Kidney (tissue), 14 donors: ENCODE results near the gene DUS2. TPM values are rescaled to one million over a fixed set of nuclear protein-coding genes. Genes with fewer than 3 reads are reported as not detected.

Experiments used
- DNase-seq, 5 donors: peaks; one replicate each; pipeline ENCODE4 v3.0.0-alpha.2; 2013 to 2020
- FAIRE-seq: peaks from 2 replicates; lab custom pipeline; 2012; peaks lifted over from hg19 to GRCh38; lab: Jason Lieb, UNC
- H3K27ac ChIP-seq, 2 donors: one replicate each; pipeline ENCODE4 v1.7.0; 2013; ENCODE audit warnings: low read depth in 2 of 2, low read length in 2 of 2, inconsistent platforms in 1 of 2
- H3K27me3 ChIP-seq: one replicate; pipeline ENCODE4 v1.7.1; 2013; ENCODE audit warnings: low read length, inconsistent platforms; ENCODE audit not compliant: control insufficient read depth, insufficient read depth
- H3K36me3 ChIP-seq, 3 donors: one replicate each; pipeline versions ENCODE4 v1.7.0 to v1.7.1; 2013; ENCODE audit warnings: low read length in 3 of 3, control low read depth in 1 of 3, inconsistent platforms in 1 of 3; ENCODE audit not compliant: insufficient read depth in 3 of 3, control insufficient read depth in 2 of 3
- H3K4me1 ChIP-seq, 3 donors: one replicate each; pipeline versions ENCODE4 v1.7.0 to v1.7.1; 2013; ENCODE audit warnings: low read length in 3 of 3, inconsistent platforms in 1 of 3, low read depth in 1 of 3; ENCODE audit not compliant: control insufficient read depth in 2 of 3, insufficient read depth in 2 of 3
- H3K4me3 ChIP-seq, 3 donors: one replicate each; pipeline versions ENCODE4 v1.7.0 to v1.8.1; 2013; ENCODE audit warnings: low read length in 3 of 3, control low read depth in 1 of 3, inconsistent platforms in 1 of 3
- H3K9ac ChIP-seq, 3 donors: one replicate each; pipeline versions ENCODE4 v1.7.0 to v1.7.1; 2013; ENCODE audit warnings: low read length in 3 of 3, control low read depth in 1 of 3, inconsistent platforms in 1 of 3
- H3K9me3 ChIP-seq, 3 donors: one replicate each; pipeline versions ENCODE4 v1.7.0 to v1.7.1; 2013; ENCODE audit warnings: low read length in 3 of 3, control low read depth in 1 of 3, inconsistent platforms in 1 of 3; ENCODE audit not compliant: control insufficient read depth in 2 of 3, insufficient read depth in 1 of 3
- intact Hi-C: fragments of 100-400 bp; cut with DNase I; formaldehyde crosslinking; loops from one replicate; pipeline ENCODE4 v1.11.1; 2022
- polyA plus RNA-seq: library from polyadenylated mRNA; stranded (reverse); fragments of 350-450 nt; fragmentation: Illumina TruSeq; extraction: RNeasy Lipid Tissue Mini Kit (QIAGEN cat#74804); gene quantifications from one replicate; pipeline ENCODE4 v1.2.3, GENCODE V29; 2014; ENCODE audit warnings: low read depth, low replicate concordance; ENCODE audit not compliant: insufficient read depth
- total RNA-seq: library from RNA; stranded (reverse); fragmentation: NEBNext Ultra II Directional; extraction: Animal tissue kit (Norgen Biotek cat#: 25700); gene quantifications from one replicate; pipeline ENCODE4 v1.2.1, GENCODE V29; 2021
- TF ChIP-seq, protein P1 (sequence below): IDR thresholded peaks from 3 replicates; pipeline ENCODE4 v1.5.1; 2012; ENCODE audit warnings: mild to moderate bottlenecking, moderate library complexity, borderline replicate concordance; ENCODE audit not compliant: insufficient read depth; ENCODE audit errors: extremely low read depth
- donor health status: control.
- donor health status: control.
- donor health status: control.
- donor health status: control.
- donor health status: control.
- donor health status: DM: yes; HTN: yes; CAD: no.
- donor health status: Normal renal cell carcinoma (clear cell type).

The DUS2 gene
- total and polyA plus RNA-seq, 2 donors from 2014 or later, result 12.1 to 12.5 TPM

DNA sequence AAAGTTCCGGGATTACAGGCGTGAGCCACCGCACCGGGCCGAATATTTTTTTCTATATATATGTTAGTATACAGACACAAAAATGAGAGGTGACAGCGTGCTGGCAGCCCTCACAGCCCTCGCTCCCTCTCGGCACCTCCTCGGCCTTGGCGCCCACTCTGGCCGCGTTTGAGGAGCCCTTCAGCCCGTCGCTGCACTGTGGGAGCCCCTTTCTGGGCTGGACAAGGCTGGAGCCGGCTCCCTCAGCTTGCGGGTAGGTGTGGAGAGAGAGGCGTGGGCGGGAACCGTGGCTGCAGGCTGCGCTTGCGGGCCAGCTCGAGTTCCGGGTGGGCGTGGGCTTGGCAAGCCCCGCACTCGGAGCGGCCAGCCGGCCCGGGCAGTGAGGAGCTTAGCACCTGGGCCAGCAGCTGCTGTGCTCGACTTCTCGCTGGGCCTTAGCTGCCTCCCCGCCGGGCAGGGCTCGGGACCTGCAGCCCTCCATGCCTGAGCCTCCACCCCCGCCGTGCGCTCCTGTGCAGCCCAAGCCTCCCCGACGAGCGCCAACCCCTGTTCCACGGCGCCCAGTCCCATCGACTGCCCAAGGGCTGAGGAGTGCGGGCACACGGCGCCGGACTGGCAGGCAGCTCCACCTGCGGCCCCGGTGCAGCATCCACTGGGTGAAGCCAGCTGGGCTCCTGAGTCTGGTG, 40.9 kb upstream of the DUS2 start:
- no peak for DNase-seq
- TF ChIP-seq, protein P1, sequence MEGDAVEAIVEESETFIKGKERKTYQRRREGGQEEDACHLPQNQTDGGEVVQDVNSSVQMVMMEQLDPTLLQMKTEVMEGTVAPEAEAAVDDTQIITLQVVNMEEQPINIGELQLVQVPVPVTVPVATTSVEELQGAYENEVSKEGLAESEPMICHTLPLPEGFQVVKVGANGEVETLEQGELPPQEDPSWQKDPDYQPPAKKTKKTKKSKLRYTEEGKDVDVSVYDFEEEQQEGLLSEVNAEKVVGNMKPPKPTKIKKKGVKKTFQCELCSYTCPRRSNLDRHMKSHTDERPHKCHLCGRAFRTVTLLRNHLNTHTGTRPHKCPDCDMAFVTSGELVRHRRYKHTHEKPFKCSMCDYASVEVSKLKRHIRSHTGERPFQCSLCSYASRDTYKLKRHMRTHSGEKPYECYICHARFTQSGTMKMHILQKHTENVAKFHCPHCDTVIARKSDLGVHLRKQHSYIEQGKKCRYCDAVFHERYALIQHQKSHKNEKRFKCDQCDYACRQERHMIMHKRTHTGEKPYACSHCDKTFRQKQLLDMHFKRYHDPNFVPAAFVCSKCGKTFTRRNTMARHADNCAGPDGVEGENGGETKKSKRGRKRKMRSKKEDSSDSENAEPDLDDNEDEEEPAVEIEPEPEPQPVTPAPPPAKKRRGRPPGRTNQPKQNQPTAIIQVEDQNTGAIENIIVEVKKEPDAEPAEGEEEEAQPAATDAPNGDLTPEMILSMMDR, result no peak

GRCh38 chr16:67986949-67987348, 36.1 kb upstream of the DUS2 start:
- no peak for FAIRE-seq
- no peak for DNase-seq
- H3K4me3 ChIP-seq, result no peak overlapping the region
- no peaks in the 10 kb centered on the region for H3K36me3 ChIP-seq
- H3K4me1 ChIP-seq, result no peaks in the 10 kb centered on the region
- TF ChIP-seq, protein P1, result no peak
- no peak overlapping the region for H3K9ac ChIP-seq
- peak overlapping the region in 1 of 2 donors; percentile 13 for H3K27ac ChIP-seq
- intact Hi-C loops, result no loop called here
- no peaks in the 10 kb centered on the region for H3K9me3 ChIP-seq
- no peaks in the 10 kb centered on the region for H3K27me3 ChIP-seq

More for the DNA sequence above, 40.9 kb upstream of the DUS2 start:
- intact Hi-C loops, result no loop called here
- no peaks in the 10 kb centered on the region for H3K4me1 ChIP-seq
- H3K4me3 ChIP-seq, result no peak overlapping the region
- no peak overlapping the region for H3K27ac ChIP-seq
- no peaks in the 10 kb centered on the region for H3K9me3 ChIP-seq
- no peak for FAIRE-seq
- H3K36me3 ChIP-seq, result no peaks in the 10 kb centered on the region
- no peaks in the 10 kb centered on the region for H3K27me3 ChIP-seq
- H3K9ac ChIP-seq, result no peak overlapping the region

GRCh38 chr16:67987460-67988160, 35.5 kb upstream of the DUS2 start:
- H3K27me3 ChIP-seq, result no peaks in the 10 kb centered on the region
- DNase-seq (no peak), FAIRE-seq (no peak)
- intact Hi-C loops, result no loop called here
- no peaks in the 10 kb centered on the region for H3K36me3 ChIP-seq
- H3K9me3 ChIP-seq, result no peaks in the 10 kb centered on the region
- TF ChIP-seq, protein P1, result no peak
- peak overlapping the region in 1 of 2 donors; percentile 20 for H3K27ac ChIP-seq
- no peaks in the 10 kb centered on the region for H3K4me1 ChIP-seq
- H3K4me3 ChIP-seq, result no peak overlapping the region
- H3K9ac ChIP-seq, result no peak overlapping the region
